Hepatocyte (in vitro differentiated cells): ENCODE measurements around the gene CPM. TPM values are rescaled to one million over a fixed set of nuclear protein-coding genes. Genes with fewer than 3 reads are reported as not detected.

Experiments
- DNase-seq: peaks from one replicate; pipeline ENCODE4 v3.0.0-alpha.2; 2016; ENCODE audit warnings: low spot score
- H2AFZ ChIP-seq: fragments of 200-600 bp; sonication (generic); 2 replicates; pipeline ENCODE4 v1.6.0; 2016; ENCODE audit warnings: antibody characterized with exemption, mild to moderate bottlenecking
- H3K27ac ChIP-seq: fragments of 200-600 bp; sonication (generic); 2 replicates; pipeline ENCODE4 v1.5.1; 2016; ENCODE audit warnings: mild to moderate bottlenecking
- H3K27me3 ChIP-seq: fragments of 200-600 bp; sonication (generic); 2 replicates; pipeline ENCODE4 v1.6.1; 2016
- H3K36me3 ChIP-seq: fragments of 200-600 bp; sonication (generic); replicated peaks from 2 replicates; pipeline ENCODE4 v1.5.1; 2016; ENCODE audit warnings: low read depth; ENCODE audit not compliant: insufficient read depth
- H3K4me1 ChIP-seq: fragments of 200-600 bp; sonication (generic); 2 replicates; pipeline ENCODE4 v1.5.1; 2016; ENCODE audit warnings: mild to moderate bottlenecking, moderate library complexity; ENCODE audit not compliant: insufficient read depth
- H3K4me2 ChIP-seq: fragments of 200-600 bp; sonication (generic); 2 replicates; pipeline ENCODE4 v1.6.0; 2016
- H3K4me3 ChIP-seq: fragments of 200-600 bp; sonication (generic); 2 replicates; pipeline ENCODE4 v1.5.1; 2016; ENCODE audit warnings: mild to moderate bottlenecking
- H3K79me2 ChIP-seq: fragments of 200-600 bp; sonication (generic); 2 replicates; pipeline ENCODE4 v1.6.0; 2017; ENCODE audit warnings: mild to moderate bottlenecking
- H3K9me2 ChIP-seq: fragments of 200-600 bp; sonication (generic); replicated peaks from 2 replicates; pipeline ENCODE4 v1.6.0; 2017; ENCODE audit warnings: mild to moderate bottlenecking; ENCODE audit not compliant: insufficient read depth
- H3K9me3 ChIP-seq: fragments of 200-600 bp; sonication (generic); 2 replicates; pipeline ENCODE4 v1.5.1; 2016; ENCODE audit warnings: low read depth, mild to moderate bottlenecking
- H4K20me1 ChIP-seq: fragments of 200-600 bp; sonication (generic); 2 replicates; pipeline ENCODE4 v1.6.0; 2016; ENCODE audit warnings: mild to moderate bottlenecking; ENCODE audit not compliant: insufficient read depth, poor library complexity, severe bottlenecking
- CTCF ChIP-seq: fragments of 200-600 bp; sonication (generic); IDR thresholded peaks from 2 replicates; pipeline ENCODE4 v1.5.1; 2016; ENCODE audit warnings: antibody characterized with exemption, mild to moderate bottlenecking; ENCODE audit not compliant: poor library complexity
- EZH2 ChIP-seq: fragments of 200-600 bp; sonication (generic); IDR thresholded peaks from 2 replicates; pipeline ENCODE4 v1.6.1; 2016; ENCODE audit warnings: antibody characterized with exemption, mild to moderate bottlenecking, borderline replicate concordance
- EZH2phosphoT487 ChIP-seq: fragments of 200-600 bp; sonication (generic); IDR thresholded peaks from one replicate; pipeline ENCODE4 v1.6.1; 2018; ENCODE audit warnings: antibody characterized with exemption, mild to moderate bottlenecking, low read depth, moderate library complexity; ENCODE audit not compliant: unreplicated experiment, severe bottlenecking
- WGBS: methylation state at CpG from one replicate; pipeline ENCODE4 v1.1.6; 2016; ENCODE audit warnings: low lambda C conversion rate; ENCODE audit errors: missing lambda C conversion rate; 5-methylcytosine and 5-hydroxymethylcytosine counted together
- polyA plus RNA-seq: library from polyadenylated mRNA; unstranded; fragments of >200 nt; fragmentation: Nextera tagmentation; extraction: Ambion mirVana; gene quantifications from 2 replicates; pipeline ENCODE4 v1.2.1, GENCODE V29; 2016
- total RNA-seq: library from RNA; depleted of rRNA; stranded (reverse); fragments of >200 nt; gene quantifications from 2 replicates; pipeline ENCODE4 v1.2.3, GENCODE V29; 2014

CPM gene
- total and polyA plus RNA-seq, 2 experiments from 2014 or later: 26.8 to 28.0 TPM

- DNase-seq: no peak
- Histone ChIP-seq H3K79me2 (no peaks in the 10 kb centered on the region), H3K4me2 (no peak overlapping the region), H3K4me1 (no peaks in the 10 kb centered on the region), H2AFZ (no peak overlapping the region), H4K20me1 (no peaks in the 10 kb centered on the region), H3K27ac (no peak overlapping the region), H3K9me2 (no peaks in the 10 kb centered on the region), H3K9me3 (no peaks in the 10 kb centered on the region), H3K4me3 (no peak overlapping the region), H3K36me3 (no peaks in the 10 kb centered on the region), H3K27me3 (no peaks in the 10 kb centered on the region)
- TF ChIP-seq EZH2 (no peak), CTCF (no peak), EZH2phosphoT487 (no peak)
- WGBS: 97% methylated on average over 4 of the region's 4 CpGs
Observed at GRCh38 chr12:68908076-68908475, 24.9 kb downstream of the CPM start.

GRCh38 chr12:68905733-68906132 lies 27.2 kb downstream of the CPM start:
- no peaks in the 10 kb centered on the region for H3K79me2 ChIP-seq
- no peak overlapping the region for H3K4me2 ChIP-seq
- H3K36me3 ChIP-seq: no peaks in the 10 kb centered on the region
- no peak overlapping the region for H2AFZ ChIP-seq
- H3K27ac ChIP-seq: no peak overlapping the region
- H3K4me3 ChIP-seq: no peak overlapping the region
- no peak for DNase-seq
- H3K4me1 ChIP-seq: peaks cover 4% of the 10 kb centered on the region
- no peaks in the 10 kb centered on the region for H3K9me2 ChIP-seq
- WGBS: 93% methylated on average over 4 of the region's 4 CpGs
- H3K9me3 ChIP-seq: no peaks in the 10 kb centered on the region
- H3K27me3 ChIP-seq: no peaks in the 10 kb centered on the region
- no peaks in the 10 kb centered on the region for H4K20me1 ChIP-seq
- no peak for TF ChIP-seq EZH2
- TF ChIP-seq EZH2phosphoT487: no peak
- no peak for TF ChIP-seq CTCF

- Histone ChIP-seq H3K27ac (no peak overlapping the region), H2AFZ (no peak overlapping the region), H4K20me1 (no peaks in the 10 kb centered on the region), H3K79me2 (no peaks in the 10 kb centered on the region), H3K9me3 (no peaks in the 10 kb centered on the region), H3K4me3 (no peak overlapping the region), H3K4me2 (no peak overlapping the region), H3K27me3 (no peaks in the 10 kb centered on the region), H3K4me1 (peaks cover 4% of the 10 kb centered on the region), H3K36me3 (no peaks in the 10 kb centered on the region), H3K9me2 (no peaks in the 10 kb centered on the region)
- DNase-seq: no peak
- TF ChIP-seq EZH2phosphoT487 (no peak), CTCF (no peak), EZH2 (no peak)
- 95% methylated on average over 4 of the region's 4 CpGs for WGBS
Observed at GRCh38 chr12:68904351-68904962, 28.5 kb downstream of the CPM start.

GRCh38 chr12:68903511-68903910 lies 29.5 kb downstream of the CPM start:
- peaks cover 4% of the 10 kb centered on the region for H3K4me1 ChIP-seq
- no peak overlapping the region for H3K27ac ChIP-seq
- DNase-seq: no peak

More at GRCh38 chr12:68903511-68903910, 29.5 kb downstream of the CPM start:
- H3K4me3 ChIP-seq: no peak overlapping the region
- TF ChIP-seq CTCF (no peak), EZH2phosphoT487 (no peak), EZH2 (no peak)
- 86% methylated on average over 4 of the region's 8 CpGs for WGBS
- no peaks in the 10 kb centered on the region for H3K9me3 ChIP-seq
- H3K27me3 ChIP-seq: no peaks in the 10 kb centered on the region
- H3K79me2 ChIP-seq: no peaks in the 10 kb centered on the region
- H3K4me2 ChIP-seq: no peak overlapping the region
- H3K9me2 ChIP-seq: no peaks in the 10 kb centered on the region
- no peak overlapping the region for H2AFZ ChIP-seq
- no peaks in the 10 kb centered on the region for H3K36me3 ChIP-seq
- H4K20me1 ChIP-seq: no peaks in the 10 kb centered on the region
